GM18867 (cell line): ENCODE measurements around the gene CSGALNACT2.
"Not testable (repeated sequence)": the region's sequence is repeated elsewhere in the genome, so short reads cannot be mapped to it uniquely, and the experiment has no call there.

ENCODE experiments used
- ATAC-seq: cut with Tn5 transposase; IDR thresholded peaks from one replicate; pipeline ENCODE4 v1.9.1; 2021; ENCODE audit warnings: mild to moderate bottlenecking, moderate library complexity; ENCODE audit not compliant: unreplicated experiment

Gene CSGALNACT2

DNA sequence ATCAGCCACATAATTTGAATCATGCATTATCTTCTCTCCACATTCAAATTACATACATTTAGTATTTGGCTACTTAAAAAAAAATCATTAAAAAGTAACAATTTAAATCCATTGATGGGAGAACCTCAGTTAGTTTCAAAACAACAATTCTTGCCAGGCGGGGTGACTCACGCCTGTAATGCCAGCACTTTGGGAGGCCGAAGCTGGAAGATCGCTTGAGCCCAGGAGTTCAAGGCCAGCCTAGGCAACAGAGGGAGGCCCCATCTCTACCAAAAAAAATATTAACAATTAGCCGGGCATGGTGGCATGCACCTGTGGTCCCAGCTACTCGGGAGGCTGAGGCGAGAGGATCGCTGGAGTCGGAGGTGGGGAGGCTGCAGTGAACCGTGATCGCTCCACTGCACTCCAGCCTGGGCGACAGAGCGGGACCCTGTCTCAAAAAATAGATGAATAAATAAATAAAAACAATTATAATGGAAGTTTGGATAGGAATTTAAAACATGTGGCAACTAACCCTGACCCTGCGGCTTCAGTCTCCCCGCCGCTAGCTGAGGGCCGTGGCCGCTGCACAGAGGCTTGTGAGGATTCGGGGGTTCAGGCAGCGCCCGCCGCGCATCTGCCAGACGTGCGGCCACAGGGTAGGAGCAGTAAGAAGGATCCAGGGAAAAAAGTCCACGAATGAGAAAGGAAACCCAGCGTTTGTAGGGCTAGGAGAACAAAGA lies 1.1 kb upstream of the CSGALNACT2 start:
- no peak for ATAC-seq

DNA sequence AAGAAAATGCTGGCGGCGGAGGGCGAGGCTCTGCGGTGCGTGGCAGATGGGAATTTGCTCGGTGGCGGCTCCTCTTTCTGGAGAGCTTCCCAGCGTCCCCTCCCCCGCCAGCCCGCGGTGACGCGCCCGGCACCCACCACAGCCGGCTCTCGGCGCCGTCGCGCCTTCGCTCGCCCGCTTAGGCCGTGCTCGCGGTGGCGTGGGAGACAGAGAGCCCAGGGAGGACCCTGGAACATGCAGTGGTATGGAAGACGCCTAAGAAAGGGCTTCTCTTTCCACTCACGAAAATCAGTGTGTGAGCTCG lies 576 bp upstream of the CSGALNACT2 start:
- peak; percentile 21 for ATAC-seq

DNA sequence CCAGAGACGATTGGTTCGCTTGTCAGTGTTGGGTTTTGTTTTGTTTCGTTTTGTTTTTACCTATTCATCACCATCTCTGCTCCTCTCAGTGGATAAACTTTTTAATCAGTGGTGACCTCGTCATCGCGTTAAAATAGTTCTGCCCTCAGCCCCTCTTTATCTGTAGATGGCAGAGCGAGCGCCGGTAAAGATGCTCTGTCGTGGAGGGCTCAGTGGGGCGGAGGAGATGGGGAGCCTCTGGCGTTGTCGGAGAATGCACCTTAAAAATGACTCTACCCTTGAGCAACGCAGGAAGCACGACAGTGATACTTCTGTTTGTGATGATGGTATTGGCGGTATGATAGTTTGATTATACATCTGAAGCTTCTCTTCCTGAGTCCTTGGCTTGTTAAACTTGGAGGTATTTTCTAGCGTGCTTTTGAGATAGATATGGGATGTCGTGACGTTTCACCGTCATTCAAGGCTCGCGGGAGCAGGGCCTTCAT lies 554 bp downstream of the CSGALNACT2 start:
- peak; percentile 44 for ATAC-seq

DNA sequence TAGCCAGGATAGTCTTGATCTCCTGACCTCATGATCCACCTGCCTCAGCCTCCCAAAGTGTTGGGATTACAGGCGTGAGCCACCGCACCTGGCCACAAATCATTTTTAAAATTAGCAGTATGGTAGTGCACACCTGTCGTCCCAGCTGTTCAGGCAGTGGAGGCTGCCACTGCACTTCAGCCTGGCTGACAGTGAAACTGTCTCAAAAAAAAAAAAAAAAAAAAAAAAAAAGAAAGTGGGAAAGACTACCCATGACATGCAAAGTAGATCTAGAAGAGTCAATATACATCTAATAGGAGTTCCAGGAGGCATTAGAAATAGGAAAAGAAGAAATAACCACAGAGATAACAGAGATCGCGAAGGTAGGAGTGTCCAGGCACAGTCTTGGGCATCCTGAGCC lies 3.2 kb downstream of the CSGALNACT2 start:
- no peak for ATAC-seq

DNA sequence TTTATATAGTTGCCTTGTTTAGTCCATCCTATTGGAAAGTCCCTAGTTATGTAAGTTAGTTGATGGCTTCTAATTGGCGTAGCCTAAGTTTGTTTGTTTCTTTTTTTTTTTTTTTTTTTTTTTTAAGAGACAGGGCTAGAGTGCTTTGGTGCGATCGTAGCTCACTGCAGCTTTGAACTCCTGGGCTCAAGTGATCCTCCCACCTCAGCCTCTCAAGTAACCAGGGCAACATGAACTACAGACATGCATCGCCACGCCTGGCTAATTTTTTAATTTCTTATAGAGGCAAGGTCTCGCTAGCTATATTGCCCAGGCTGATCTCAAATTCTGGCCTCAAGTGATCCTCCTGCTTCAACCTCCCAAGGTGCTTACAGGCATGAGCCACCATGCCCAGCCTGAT lies 7.1 kb downstream of the CSGALNACT2 start:
- ATAC-seq, result no peak

DNA sequence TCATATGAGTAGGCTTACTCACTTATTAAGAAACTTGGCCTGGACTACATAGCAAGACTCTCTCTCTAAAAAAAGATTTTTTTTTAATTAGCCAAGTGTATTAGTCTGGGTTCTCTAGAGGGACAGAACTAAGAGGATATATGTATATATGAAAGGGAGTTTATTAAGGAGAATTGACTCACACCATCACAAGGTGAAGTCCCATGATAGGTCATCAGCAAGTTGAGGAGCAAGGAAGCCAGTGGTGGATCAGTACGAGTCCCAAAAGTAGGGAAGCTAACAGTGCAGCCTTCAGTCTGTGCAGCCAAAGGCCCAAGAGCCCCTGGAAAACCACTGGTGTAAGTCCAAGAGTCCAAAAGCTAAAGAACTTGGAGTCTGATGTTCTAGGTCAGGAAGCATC lies 7.7 kb downstream of the CSGALNACT2 start:
- ATAC-seq, result not testable (repeated sequence)

DNA sequence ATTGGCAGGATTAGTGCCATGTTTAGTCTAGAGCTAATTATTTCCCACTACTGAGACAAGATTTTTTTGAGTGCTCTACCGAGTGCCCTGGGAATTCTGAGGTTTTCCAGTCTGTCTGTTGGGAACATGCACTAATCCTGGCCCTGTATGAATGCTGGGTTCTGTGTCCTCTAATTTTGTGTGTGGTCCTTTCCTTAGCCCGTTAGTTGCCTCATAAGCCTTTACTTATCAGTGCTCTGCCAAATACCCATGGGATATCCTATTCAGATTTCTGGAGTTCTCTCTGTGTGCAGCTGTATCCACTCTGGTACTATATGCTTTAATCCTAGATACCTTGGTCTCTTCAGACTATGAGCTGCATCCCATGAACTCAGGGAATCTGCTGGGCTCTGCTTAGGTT lies 13.1 kb downstream of the CSGALNACT2 start:
- ATAC-seq, result no peak

DNA sequence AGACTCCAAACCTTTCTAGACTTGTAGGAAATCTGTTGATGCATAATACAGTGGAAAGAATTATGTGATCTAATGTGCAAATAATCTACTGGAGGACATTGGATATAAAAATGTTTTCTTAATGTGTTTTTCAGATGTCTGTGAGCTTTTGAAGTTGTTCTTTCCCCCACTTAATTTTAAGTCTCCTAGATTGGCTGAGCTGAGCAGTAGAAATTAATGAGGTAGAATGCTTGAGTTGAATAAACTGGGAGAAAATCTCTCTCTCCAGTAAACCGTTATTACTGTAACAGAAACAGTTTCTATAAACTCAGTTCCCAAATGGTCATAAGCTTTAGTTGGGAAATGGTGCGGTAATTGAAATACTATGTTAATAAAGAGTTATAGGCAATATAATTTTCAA lies 15.7 kb downstream of the CSGALNACT2 start:
- ATAC-seq, result no peak

DNA sequence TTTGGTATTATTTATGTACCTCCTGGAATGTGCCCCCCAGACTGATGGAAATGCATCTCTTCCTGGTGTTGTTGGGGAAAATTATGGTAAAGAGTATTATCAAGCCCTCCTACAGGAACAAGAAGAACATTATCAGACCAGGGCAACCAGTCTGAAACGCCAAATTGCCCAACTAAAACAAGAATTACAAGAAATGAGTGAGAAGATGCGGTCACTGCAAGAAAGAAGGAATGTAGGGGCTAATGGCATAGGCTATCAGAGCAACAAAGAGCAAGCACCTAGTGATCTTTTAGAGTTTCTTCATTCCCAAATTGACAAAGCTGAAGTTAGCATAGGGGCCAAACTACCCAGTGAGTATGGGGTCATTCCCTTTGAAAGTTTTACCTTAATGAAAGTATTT lies 17.0 kb downstream of the CSGALNACT2 start:
- no peak for ATAC-seq

DNA sequence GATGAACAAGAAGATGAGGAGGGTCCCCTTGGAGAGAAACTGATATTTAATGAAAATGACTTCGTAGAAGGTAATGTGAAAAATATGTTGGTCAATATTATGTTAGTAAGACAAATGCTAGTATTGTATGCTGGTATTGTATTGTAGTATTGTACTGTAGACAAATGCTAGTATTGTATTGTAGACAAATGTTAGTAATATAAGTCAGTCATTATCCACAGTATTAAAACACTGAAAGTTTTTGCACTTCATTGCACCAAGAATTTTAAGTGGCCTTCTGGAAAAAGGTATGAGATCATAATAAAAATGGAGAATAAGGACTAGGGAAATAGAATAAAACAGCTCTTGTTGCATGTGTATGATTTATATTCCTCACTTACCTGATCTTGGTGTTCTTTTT lies 17.5 kb downstream of the CSGALNACT2 start:
- no peak for ATAC-seq

DNA sequence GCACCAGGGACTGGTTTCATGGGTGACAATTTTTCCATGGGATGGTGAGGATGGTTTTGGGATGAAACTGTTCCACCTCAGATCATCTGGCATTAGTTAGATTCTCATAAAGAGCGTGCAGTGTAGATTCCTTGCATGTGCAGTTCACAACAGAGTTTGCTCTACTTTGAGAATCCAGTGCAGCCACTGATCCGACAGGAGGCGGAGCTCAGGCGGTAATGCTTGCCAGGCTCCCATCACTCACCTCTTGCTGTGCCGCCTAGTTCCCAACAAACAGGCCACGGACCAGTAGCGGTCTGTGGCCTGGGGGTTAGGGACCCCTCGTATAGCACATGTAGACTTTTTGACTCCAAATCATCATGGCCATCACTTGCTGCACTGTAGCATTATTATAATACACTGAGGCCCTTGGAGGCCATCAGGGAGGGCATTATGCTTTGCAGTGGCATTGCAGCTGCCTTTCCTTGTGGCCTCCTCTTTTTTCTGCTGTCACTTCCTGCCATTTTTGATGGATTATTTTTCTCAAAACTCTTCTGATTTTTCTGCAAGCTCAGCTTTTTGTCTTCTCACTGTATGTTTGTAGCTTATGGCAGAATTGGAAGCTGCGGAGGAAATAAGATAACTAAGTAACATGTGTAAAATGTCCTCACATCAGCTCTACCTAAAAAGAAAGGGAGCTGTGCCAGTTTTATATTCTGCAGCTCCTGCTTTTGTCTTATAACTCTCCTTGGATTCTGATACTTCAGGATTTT lies 18.5 kb downstream of the CSGALNACT2 start:
- ATAC-seq, result no peak

DNA sequence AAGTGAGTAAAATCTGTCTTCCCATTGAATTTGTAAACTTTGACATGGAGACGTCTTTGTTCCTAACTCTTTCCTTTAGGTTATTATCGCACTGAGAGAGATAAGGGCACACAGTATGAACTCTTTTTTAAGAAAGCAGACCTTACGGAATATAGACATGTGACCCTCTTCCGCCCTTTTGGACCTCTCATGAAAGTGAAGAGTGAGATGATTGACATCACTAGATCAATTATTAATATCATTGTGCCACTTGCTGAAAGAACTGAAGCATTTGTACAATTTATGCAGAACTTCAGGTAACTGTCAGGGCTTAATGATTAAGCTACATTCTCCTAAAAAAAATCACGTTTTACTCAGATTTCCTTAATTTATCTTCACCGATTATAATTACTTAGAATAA lies 20.4 kb downstream of the CSGALNACT2 start:
- ATAC-seq, result no peak

DNA sequence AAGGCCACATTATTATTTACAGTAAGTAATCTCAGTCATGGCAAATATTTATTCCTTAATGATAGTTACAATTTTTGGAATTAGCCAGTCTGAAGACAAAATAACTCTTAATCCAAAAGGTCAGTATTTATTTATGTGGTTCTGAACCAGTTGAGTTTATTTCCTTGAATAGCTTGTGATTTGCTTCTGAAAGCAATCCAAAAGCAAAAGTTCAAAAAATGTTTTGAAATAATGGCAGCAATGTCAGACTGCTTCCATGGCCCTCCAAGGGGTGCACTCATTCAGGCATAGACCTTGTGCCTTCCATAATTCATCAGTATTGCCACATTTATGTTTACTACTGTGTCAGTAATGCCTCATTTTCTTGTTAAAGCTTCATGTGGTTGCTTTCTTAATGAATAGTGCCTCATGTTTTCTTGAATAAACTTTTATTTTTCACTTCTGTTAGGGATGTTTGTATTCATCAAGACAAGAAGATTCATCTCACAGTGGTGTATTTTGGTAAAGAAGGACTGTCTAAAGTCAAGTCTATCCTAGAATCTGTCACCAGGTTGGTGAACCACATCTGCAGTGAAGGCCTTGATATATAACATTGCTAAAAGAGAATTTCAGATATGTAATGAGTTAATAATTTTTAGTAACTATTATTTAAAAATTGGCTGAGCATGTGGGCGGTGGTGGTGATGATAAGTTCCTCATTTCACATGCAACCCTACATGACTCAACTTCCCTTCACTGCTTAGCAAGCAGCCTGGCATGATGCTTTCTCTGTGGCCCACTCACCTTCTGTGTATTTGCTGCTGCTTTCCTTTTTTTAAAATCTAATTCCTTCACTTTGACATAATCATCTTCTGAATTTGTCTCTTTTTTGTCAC lies 22.0 kb downstream of the CSGALNACT2 start:
- peak; percentile 54 for ATAC-seq

DNA sequence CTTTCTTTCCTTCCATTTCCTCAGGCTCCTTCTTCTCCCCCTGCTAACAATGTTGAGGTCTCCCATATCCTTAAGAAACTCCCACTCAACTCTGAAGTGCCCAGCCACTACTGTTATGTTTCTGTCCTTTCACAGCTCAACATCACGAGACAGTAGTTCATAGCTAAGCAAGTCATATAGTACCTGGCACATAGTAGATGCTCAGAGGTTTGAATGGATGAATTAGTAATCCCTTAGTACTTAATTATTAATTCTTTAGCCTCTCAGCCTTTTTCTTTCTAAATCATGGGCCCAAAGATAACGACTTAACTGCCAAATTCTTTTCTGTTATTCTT lies 22.6 kb downstream of the CSGALNACT2 start:
- peak; percentile 79 for ATAC-seq

DNA sequence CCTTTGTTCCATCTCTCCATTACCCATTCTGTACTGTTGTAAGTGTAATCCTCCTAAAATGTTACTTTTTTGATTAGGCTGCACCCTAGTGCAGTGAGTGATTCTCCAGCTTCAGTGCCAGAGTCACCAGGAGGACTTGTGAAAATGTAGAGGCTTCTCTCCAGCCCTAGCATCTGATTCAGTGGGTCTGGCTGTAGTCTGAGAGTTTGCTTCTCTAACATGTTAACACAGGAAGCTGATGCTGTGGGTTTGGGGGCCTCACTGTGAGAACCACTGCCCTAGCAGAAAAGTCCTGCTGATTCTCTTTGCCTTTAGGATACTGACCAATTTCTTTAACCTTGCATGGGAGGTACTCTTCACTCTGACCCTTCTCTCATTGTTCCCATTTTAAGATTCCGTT lies 24.4 kb downstream of the CSGALNACT2 start:
- no peak for ATAC-seq

DNA sequence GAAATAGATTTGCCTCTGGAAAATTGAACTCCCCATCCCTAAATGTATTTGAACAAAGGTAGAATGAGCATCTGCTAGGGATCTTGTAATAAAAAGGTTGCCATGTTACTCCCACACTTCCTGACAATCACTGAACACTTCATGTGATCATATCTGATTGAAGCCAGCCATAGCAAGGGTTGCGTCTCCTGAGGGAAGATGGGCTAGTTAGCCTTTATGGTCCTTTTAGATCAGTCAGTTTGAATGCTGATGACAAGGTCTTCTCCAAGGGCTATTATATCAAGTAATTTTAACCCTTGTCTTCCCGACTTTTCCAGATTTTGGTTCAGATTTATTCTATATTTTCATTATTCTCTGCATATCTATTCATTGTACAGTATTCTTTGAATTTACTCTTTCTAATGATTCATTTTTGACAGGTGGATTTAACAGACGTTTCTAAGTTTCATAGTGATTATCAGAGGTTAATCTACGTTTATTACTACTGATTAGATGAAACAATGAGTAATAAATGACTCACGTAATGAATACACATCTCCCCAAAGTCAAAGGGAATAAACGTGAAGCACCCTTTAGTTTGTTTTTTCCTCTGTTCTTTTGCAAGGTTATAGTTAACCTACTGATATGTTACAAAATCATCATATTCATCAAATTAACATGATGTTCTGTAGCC lies 28.1 kb downstream of the CSGALNACT2 start:
- peak; percentile 27 for ATAC-seq

DNA sequence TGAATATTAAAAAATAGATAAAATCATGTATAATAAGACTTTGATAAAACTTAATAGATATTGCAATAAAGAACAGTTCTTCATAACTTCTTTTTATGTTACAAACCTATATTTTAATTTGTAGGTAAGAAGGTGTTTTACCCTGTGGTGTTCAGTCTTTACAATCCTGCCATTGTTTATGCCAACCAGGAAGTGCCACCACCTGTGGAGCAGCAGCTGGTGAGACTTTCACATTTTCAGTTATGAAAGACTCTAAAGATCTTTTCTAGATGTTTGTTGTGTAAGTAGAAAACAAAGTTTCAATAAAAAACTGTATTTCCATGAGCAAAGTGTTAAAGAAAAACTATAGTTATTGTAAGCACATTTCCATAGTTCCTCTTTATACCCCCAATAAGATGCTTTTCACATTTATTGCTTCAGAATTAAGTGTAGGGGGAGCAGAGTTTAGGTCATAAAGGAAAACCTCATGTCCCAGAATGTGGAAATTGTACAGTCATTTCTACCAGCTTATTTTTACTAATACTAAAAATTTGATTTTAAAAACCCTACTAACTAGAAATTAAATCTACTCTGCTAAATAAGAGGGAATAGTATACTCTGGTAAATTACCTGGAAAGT lies 28.7 kb downstream of the CSGALNACT2 start:
- peak; percentile 83 for ATAC-seq

DNA sequence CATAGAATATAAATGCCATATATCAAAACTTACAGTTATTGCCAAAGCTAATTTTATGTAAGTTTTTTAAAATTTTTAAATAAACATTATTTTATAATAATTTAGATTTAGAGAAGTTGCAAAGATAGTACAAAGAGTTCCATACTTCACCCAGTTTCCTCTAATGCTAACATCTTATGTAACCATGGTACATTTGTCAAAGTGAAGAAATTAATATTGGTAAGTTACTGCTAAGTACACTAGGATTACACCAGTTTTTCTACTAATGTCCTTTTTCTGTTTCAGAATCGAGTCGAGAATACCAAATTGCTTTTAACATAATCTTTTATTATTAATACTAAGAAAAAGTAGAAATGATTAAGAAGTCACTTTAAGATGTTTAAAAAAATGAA lies 29.2 kb downstream of the CSGALNACT2 start:
- no peak for ATAC-seq

DNA sequence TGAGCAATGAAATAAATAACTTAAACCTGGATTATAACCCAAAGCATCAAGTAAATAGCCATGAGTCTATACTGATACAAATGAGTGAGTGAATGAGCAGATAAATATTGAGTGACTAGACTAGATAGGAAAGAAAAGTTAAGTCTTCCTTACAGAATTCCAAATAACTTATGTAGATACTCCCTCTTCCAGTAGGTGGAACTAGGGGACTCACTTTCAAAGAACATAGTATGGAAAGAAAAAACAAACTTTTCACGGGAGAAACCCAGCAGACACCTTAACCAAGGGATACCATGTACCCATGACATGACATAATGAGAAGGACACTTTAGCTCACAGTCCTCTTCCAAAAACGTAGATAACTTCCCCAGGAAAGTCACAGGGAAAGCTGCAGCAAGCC lies 32.2 kb downstream of the CSGALNACT2 start:
- ATAC-seq, result no peak

DNA sequence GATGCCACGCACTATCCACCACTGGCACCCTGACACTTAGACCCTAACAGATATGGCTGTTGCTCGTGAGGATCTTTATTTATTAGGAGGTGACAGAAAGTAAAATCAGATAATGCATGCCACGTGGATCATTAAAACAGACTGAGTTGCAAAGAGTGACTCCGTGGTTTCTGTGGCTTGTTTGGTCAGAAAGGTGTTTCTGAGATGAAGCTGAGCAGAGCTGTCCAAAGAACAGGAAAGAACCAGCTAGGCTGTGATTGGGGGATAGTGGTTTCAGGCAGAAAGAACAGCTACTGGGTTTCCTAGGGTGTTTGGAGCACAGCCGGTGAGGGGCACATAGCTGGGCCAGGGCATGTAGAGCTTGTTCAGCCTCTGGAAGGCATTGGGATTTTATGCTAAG lies 34.4 kb downstream of the CSGALNACT2 start:
- no peak for ATAC-seq

DNA sequence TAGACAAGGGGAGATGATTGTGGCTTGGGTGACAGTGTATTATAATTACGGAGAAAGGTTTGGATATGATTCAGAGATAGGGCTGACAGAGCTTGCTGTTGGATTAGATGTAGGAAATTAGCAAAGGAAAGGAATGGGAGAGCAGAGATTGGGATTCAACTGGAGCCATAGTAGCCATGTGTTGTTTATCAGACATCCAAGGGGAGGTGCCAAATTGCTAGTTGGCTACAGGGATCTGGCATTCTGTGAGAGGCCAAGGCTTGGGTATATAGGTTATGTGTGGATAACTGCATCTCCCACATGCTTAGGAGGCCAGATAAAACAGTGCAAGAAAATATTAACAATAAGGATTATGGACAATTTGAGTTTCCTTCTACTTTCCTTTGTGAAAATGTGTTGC lies 34.9 kb downstream of the CSGALNACT2 start:
- ATAC-seq, result no peak
